GM12878 (cell line): ENCODE results near the gene SOX30.

Source experiments
- CTCF ChIP-seq, 3 experiments: IDR thresholded peaks in 2 of 3; conservative IDR thresholded peaks in 1 of 3; 2 replicates each; pipeline ENCODE4 v1.5.1; 2011; ENCODE audit warnings: low read depth in 3 of 3, low read length in 3 of 3, mild to moderate bottlenecking in 3 of 3, control low read depth in 2 of 3, moderate library complexity in 2 of 3, inconsistent platforms in 1 of 3, mixed read lengths in 1 of 3; ENCODE audit not compliant: control insufficient read depth in 2 of 3, insufficient read depth in 1 of 3; ENCODE audit errors: extremely low read depth in 1 of 3
- EZH2 ChIP-seq: IDR thresholded peaks from 2 replicates; pipeline ENCODE4 v1.6.1; 2012; ENCODE audit warnings: low read depth, mild to moderate bottlenecking, control low read depth, inconsistent platforms, low read length, borderline replicate concordance; ENCODE audit not compliant: control insufficient read depth
- JUND ChIP-seq: IDR thresholded peaks from 2 replicates; pipeline ENCODE4 v1.6.1; 2012; ENCODE audit warnings: low read depth, mild to moderate bottlenecking, low read length, improper control_type of control experiment, moderate library complexity
- NFIC ChIP-seq: IDR thresholded peaks from 2 replicates; pipeline ENCODE4 v1.6.1; 2012; ENCODE audit warnings: low read depth, mild to moderate bottlenecking, inconsistent platforms, low read length, moderate library complexity
- NR2F1 ChIP-seq: fragments of 450-650 bp; conservative IDR thresholded peaks from 2 replicates; pipeline ENCODE4 v1.6.1; 2017; ENCODE audit warnings: mild to moderate bottlenecking
- PML ChIP-seq: IDR thresholded peaks from 2 replicates; pipeline ENCODE4 v1.6.1; 2012; ENCODE audit warnings: low read length, inconsistent platforms
- POLR2A ChIP-seq: IDR thresholded peaks from 2 replicates; pipeline ENCODE4 v1.6.1; 2011; ENCODE audit warnings: low read depth, mild to moderate bottlenecking, low read length
- POLR2AphosphoS5 ChIP-seq: IDR thresholded peaks from 2 replicates; pipeline ENCODE4 v1.6.1; 2011; ENCODE audit warnings: mild to moderate bottlenecking, low read length, inconsistent platforms
- RBBP5 ChIP-seq: fragments of 200-600 bp; sonication (generic); conservative IDR thresholded peaks from 2 replicates; pipeline ENCODE4 v1.6.1; 2016
- RCOR1 ChIP-seq: conservative IDR thresholded peaks from 2 replicates; pipeline ENCODE4 v1.6.1; 2012; ENCODE audit warnings: low read depth, low read length, improper control_type of control experiment
- SP1 ChIP-seq: IDR thresholded peaks from one replicate; pipeline ENCODE4 v1.6.1; 2011; ENCODE audit warnings: low read depth, low read length
- USF2 ChIP-seq: IDR thresholded peaks from 2 replicates; pipeline ENCODE4 v1.6.1; 2011; ENCODE audit warnings: low read depth, low read length, improper control_type of control experiment, borderline replicate concordance
- ZBTB4 ChIP-seq: fragments of 450-650 bp; formaldehyde crosslinking; IDR thresholded peaks from 2 replicates; pipeline ENCODE4 v1.4.0; 2022; ENCODE audit warnings: mild to moderate bottlenecking, moderate library complexity
- ZNF274 ChIP-seq: IDR thresholded peaks from one replicate; pipeline ENCODE4 v1.8.0; 2011; ENCODE audit not compliant: insufficient read length, insufficient read depth

- TF ChIP-seq POLR2A: no peak
- no peak for TF ChIP-seq ZBTB4 (CRISPR knock-in tag)
- no peak for TF ChIP-seq CTCF (IDR thresholded peaks at IDR 0.05 in 2 of 3, conservative IDR thresholded peaks at IDR 0.05 in 1 of 3; ENCODE audit: control insufficient read depth in 2 of 3, extremely low read depth in 1 of 3, insufficient read depth in 1 of 3, low read depth in 3 of 3, low read length in 3 of 3)
- TF ChIP-seq JUND: no peak
- no peak for TF ChIP-seq USF2
- TF ChIP-seq POLR2AphosphoS5: no peak
- no peak for TF ChIP-seq ZNF274
- no peak for TF ChIP-seq RCOR1
- TF ChIP-seq EZH2: no peak
- TF ChIP-seq PML: no peak
- TF ChIP-seq NFIC: no peak
- TF ChIP-seq NR2F1: no peak
- TF ChIP-seq RBBP5: no peak
- no peak for TF ChIP-seq SP1
Measured at GRCh38 chr5:157600252-157600651, 52.0 kb downstream of the SOX30 start.
